ENCODE results near the gene TRAF5.
"Not testable (repeated sequence)": the region's sequence is repeated elsewhere in the genome, so short reads cannot be mapped to it uniquely, and the experiment has no call there.

TRAF5 gene

GRCh38 chr1:211382714-211383480 is 56.3 kb downstream of the TRAF5 start:
- CTCF ChIA-PET, result interaction anchor here (1.1 to 1.5 kb wide), 2 partner anchors 54 to 93 kb away, joined by 4 to 5 read pairs; no protein-coding TSS in a partner anchor
- H3K36me3 Mint-ChIP-seq, result peaks cover 12% of the 10 kb centered on the region
- peak overlapping the region; percentile 95 for H3K27ac Mint-ChIP-seq
- peak overlapping the region; percentile 82 for H3K4me3 Mint-ChIP-seq
- peaks cover 5% of the 10 kb centered on the region for H3K27me3 Mint-ChIP-seq
- no peaks in the 10 kb centered on the region for H3K9me3 Mint-ChIP-seq
- DNase-seq, result peak; percentile 84
- H3K4me1 Mint-ChIP-seq, result peaks cover 28% of the 10 kb centered on the region

- CTCF ChIA-PET, result no interaction called here
- H3K9me3 Mint-ChIP-seq, result no peaks in the 10 kb centered on the region
Observed at GRCh38 chr1:211384524-211384923, 57.9 kb downstream of the TRAF5 start.

GRCh38 chr1:211386921-211387320 is 60.3 kb downstream of the TRAF5 start:
- DNase-seq, result no peak
- Mint-ChIP-seq H3K4me3 (no peak overlapping the region), H3K27ac (no peak overlapping the region), H3K9me3 (no peaks in the 10 kb centered on the region), H3K27me3 (peaks cover 5% of the 10 kb centered on the region), H3K36me3 (peaks cover 3% of the 10 kb centered on the region), H3K4me1 (peaks cover 20% of the 10 kb centered on the region)
- CTCF ChIA-PET, result interaction anchor here (0.8 kb wide), 1 partner anchor 18 kb away, joined by 3 read pairs; no protein-coding TSS in a partner anchor

More at GRCh38 chr1:211384524-211384923, 57.9 kb downstream of the TRAF5 start:
- Mint-ChIP-seq H3K27ac (no peak overlapping the region), H3K36me3 (peaks cover 6% of the 10 kb centered on the region), H3K4me1 (peaks cover 24% of the 10 kb centered on the region), H3K4me3 (no peak overlapping the region), H3K27me3 (peaks cover 5% of the 10 kb centered on the region)
- DNase-seq, result no peak

GRCh38 chr1:211390829-211391228 is 64.2 kb downstream of the TRAF5 start:
- H3K36me3 Mint-ChIP-seq, H3K4me1 Mint-ChIP-seq, H3K4me3 Mint-ChIP-seq, H3K27me3 Mint-ChIP-seq, H3K9me3 Mint-ChIP-seq, CTCF ChIA-PET, DNase-seq, H3K27ac Mint-ChIP-seq: not testable (repeated sequence)

GRCh38 chr1:211393203-211393602 is 66.6 kb downstream of the TRAF5 start:
- no peaks in the 10 kb centered on the region for H3K27me3 Mint-ChIP-seq

GRCh38 chr1:211398266-211398930 is 71.8 kb downstream of the TRAF5 start:
- H3K27ac Mint-ChIP-seq, H3K27me3 Mint-ChIP-seq, H3K4me3 Mint-ChIP-seq, H3K36me3 Mint-ChIP-seq, H3K9me3 Mint-ChIP-seq, CTCF ChIA-PET, DNase-seq, H3K4me1 Mint-ChIP-seq: not testable (repeated sequence)

More at GRCh38 chr1:211393203-211393602, 66.6 kb downstream of the TRAF5 start:
- Mint-ChIP-seq H3K36me3 (peaks cover 2% of the 10 kb centered on the region), H3K4me1 (no peaks in the 10 kb centered on the region), H3K4me3 (no peak overlapping the region), H3K27ac (no peak overlapping the region), H3K9me3 (no peaks in the 10 kb centered on the region)
- CTCF ChIA-PET, result no interaction called here
- no peak for DNase-seq

- H3K27ac Mint-ChIP-seq, CTCF ChIA-PET, DNase-seq, H3K4me1 Mint-ChIP-seq, H3K27me3 Mint-ChIP-seq, H3K36me3 Mint-ChIP-seq, H3K4me3 Mint-ChIP-seq: not testable (repeated sequence)
- H3K9me3 Mint-ChIP-seq, result peaks cover 11% of the 10 kb centered on the region
Observed at GRCh38 chr1:211399851-211400393, 73.3 kb downstream of the TRAF5 start.

GRCh38 chr1:211401751-211402150 is 75.1 kb downstream of the TRAF5 start:
- H3K9me3 Mint-ChIP-seq, result peaks cover 24% of the 10 kb centered on the region
- H3K27me3 Mint-ChIP-seq, H3K4me3 Mint-ChIP-seq, H3K27ac Mint-ChIP-seq, H3K4me1 Mint-ChIP-seq, CTCF ChIA-PET, DNase-seq: not testable (repeated sequence)
- peaks cover 21% of the 10 kb centered on the region for H3K36me3 Mint-ChIP-seq

GRCh38 chr1:211406086-211406485 is 79.5 kb downstream of the TRAF5 start:
- CTCF ChIA-PET, H3K4me3 Mint-ChIP-seq, DNase-seq, H3K27me3 Mint-ChIP-seq, H3K27ac Mint-ChIP-seq: not testable (repeated sequence)
- Mint-ChIP-seq H3K36me3 (peaks cover 38% of the 10 kb centered on the region), H3K4me1 (peaks cover 16% of the 10 kb centered on the region), H3K9me3 (peaks cover 43% of the 10 kb centered on the region)

- Mint-ChIP-seq H3K36me3 (peaks cover 36% of the 10 kb centered on the region), H3K4me1 (peaks cover 16% of the 10 kb centered on the region), H3K9me3 (peaks cover 34% of the 10 kb centered on the region)
- CTCF ChIA-PET, H3K27me3 Mint-ChIP-seq, H3K4me3 Mint-ChIP-seq, H3K27ac Mint-ChIP-seq: not testable (repeated sequence)
- peak; percentile 47 for DNase-seq
Observed at GRCh38 chr1:211407749-211408148, 81.1 kb downstream of the TRAF5 start.

- Mint-ChIP-seq H3K4me3 (no peak overlapping the region), H3K4me1 (peaks cover 20% of the 10 kb centered on the region), H3K27me3 (peaks cover 6% of the 10 kb centered on the region), H3K27ac (no peak overlapping the region), H3K9me3 (peaks cover 20% of the 10 kb centered on the region), H3K36me3 (peaks cover 20% of the 10 kb centered on the region)
- no peak for DNase-seq
- CTCF ChIA-PET, result no interaction called here
Observed at GRCh38 chr1:211411639-211412038, 85.0 kb downstream of the TRAF5 start.

GRCh38 chr1:211415700-211416099 is 89.1 kb downstream of the TRAF5 start:
- no peak overlapping the region for H3K27ac Mint-ChIP-seq
- CTCF ChIA-PET, result no interaction called here

GRCh38 chr1:211416246-211416627 is 89.6 kb downstream of the TRAF5 start:
- DNase-seq, H3K27ac Mint-ChIP-seq, H3K36me3 Mint-ChIP-seq, H3K9me3 Mint-ChIP-seq, H3K27me3 Mint-ChIP-seq: not testable (repeated sequence)
- peaks cover 10% of the 10 kb centered on the region for H3K4me1 Mint-ChIP-seq
- CTCF ChIA-PET, result interaction anchor here (0.6 to 1.3 kb wide), 2 partner anchors 93 to 138 kb away, joined by 3 to 4 read pairs; no protein-coding TSS in a partner anchor
- peak overlapping the region; percentile 38 for H3K4me3 Mint-ChIP-seq

More at GRCh38 chr1:211415700-211416099, 89.1 kb downstream of the TRAF5 start:
- Mint-ChIP-seq H3K9me3 (no peaks in the 10 kb centered on the region), H3K36me3 (peaks cover 2% of the 10 kb centered on the region), H3K4me1 (peaks cover 10% of the 10 kb centered on the region), H3K4me3 (peak overlapping the region; percentile 38), H3K27me3 (peaks cover 6% of the 10 kb centered on the region)
- DNase-seq, result no peak

GRCh38 chr1:211416628-211417323 is 90.1 kb downstream of the TRAF5 start:
- not testable (repeated sequence) for H3K27ac Mint-ChIP-seq, H3K36me3 Mint-ChIP-seq, H3K9me3 Mint-ChIP-seq, H3K27me3 Mint-ChIP-seq
- CTCF ChIA-PET, result interaction anchor here (0.6 to 1.3 kb wide), 2 partner anchors 93 to 139 kb away, joined by 3 to 4 read pairs; no protein-coding TSS in a partner anchor
- peak; percentile 39 for DNase-seq
- Mint-ChIP-seq H3K4me3 (peak overlapping the region; percentile 58), H3K4me1 (peaks cover 10% of the 10 kb centered on the region)
